Measurements from ENCODE around the gene GMDS.

Gene GMDS

DNA sequence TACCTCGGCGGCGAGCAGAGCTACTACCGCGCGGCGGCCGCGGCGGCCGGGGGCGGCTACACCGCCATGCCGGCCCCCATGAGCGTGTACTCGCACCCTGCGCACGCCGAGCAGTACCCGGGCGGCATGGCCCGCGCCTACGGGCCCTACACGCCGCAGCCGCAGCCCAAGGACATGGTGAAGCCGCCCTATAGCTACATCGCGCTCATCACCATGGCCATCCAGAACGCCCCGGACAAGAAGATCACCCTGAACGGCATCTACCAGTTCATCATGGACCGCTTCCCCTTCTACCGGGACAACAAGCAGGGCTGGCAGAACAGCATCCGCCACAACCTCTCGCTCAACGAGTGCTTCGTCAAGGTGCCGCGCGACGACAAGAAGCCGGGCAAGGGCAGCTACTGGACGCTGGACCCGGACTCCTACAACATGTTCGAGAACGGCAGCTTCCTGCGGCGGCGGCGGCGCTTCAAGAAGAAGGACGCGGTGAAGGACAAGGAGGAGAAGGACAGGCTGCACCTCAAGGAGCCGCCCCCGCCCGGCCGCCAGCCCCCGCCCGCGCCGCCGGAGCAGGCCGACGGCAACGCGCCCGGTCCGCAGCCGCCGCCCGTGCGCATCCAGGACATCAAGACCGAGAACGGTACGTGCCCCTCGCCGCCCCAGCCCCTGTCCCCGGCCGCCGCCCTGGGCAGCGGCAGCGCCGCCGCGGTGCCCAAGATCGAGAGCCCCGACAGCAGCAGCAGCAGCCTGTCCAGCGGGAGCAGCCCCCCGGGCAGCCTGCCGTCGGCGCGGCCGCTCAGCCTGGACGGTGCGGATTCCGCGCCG lies 634.7 kb downstream of the GMDS start:
- Histone ChIP-seq H3K4me3 (ENCODE audit: control insufficient read depth in 1 of 7, extremely low read depth in 1 of 7, insufficient read depth in 4 of 7, low read depth in 2 of 7, low read length in 6 of 7) (peak overlapping the region in 6 of 7 experiments; percentile 7 to 75 (median 50)), H3K36me3 (ENCODE audit: control insufficient read depth in 4 of 4, insufficient read depth in 4 of 4, low read length in 3 of 4) (no peaks in the 10 kb centered on the region), H3K9me3 (ENCODE audit: control extremely low read depth in 1 of 5, control insufficient read depth in 4 of 5, insufficient read depth in 2 of 5, low read depth in 1 of 5, low read length in 4 of 5) (no peaks in the 10 kb centered on the region), H3K4me1 (ENCODE audit: control extremely low read depth in 1 of 4, control insufficient read depth in 4 of 4, insufficient read depth in 4 of 4, low read length in 3 of 4) (peaks cover 0 to 65% (median 55%) of the 10 kb centered on the region in 4 experiments), H3K27me3 (replicated peaks in 2 of 5; ENCODE audit: control insufficient read depth in 4 of 5, insufficient read depth in 5 of 5, low read length in 4 of 5) (peaks cover 12 to 95% (median 57%) of the 10 kb centered on the region in 5 experiments), H3K27ac (ENCODE audit: insufficient read depth in 1 of 2, low read depth in 1 of 2, low read length in 2 of 2, poor library complexity in 1 of 2, severe bottlenecking in 2 of 2) (no peak overlapping the region)
- POLR2A ChIA-PET, result interaction anchor here (1.3 kb wide), 1 partner anchor 14 kb away, joined by 3 read pairs; no protein-coding TSS in a partner anchor
- 4% methylated on average over 81 of the region's 101 CpGs for WGBS (ENCODE audit: insufficient coverage)
- DNase-seq, result peak in 2 of 3 donors; percentile 54 to 63
- CTCF ChIA-PET, result interaction anchor here (0.5 to 3.4 kb wide), 3 partner anchors 12 to 889 kb away, joined by 3 to 23 read pairs (median 15); no protein-coding TSS in a partner anchor

DNA sequence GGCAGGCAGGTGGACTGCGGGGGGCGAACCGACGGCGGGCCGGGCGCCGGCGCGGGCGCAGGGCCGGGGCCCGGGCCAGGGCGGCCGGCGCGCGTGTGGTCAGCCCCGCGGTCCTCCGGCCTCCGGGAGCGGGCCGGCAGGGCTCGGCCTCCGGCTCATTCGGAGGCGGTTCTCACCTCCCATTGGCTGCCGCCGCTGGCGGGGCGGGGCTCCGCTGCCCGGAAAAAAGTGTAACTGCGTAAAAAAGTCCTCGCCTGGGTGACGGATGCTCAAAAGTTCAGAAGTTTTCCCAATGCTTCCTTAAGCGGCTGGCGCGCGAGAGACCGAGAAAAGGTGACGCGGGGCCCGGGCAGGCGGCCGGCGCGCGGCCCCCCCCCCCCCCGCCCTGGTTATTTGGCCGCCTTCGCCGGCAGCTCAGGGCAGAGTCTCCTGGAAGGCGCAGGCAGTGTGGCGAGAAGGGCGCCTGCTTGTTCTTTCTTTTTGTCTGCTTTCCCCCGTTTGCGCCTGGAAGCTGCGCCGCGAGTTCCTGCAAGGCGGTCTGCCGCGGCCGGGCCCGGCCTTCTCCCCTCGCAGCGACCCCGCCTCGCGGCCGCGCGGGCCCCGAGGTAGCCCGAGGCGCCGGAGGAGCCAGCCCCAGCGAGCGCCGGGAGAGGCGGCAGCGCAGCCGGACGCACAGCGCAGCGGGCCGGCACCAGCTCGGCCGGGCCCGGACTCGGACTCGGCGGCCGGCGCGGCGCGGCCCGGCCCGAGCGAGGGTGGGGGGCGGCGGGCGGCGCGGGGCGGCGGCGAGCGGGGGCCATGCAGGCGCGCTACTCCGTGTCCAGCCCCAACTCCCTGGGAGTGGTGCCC lies 635.5 kb downstream of the GMDS start, which contains the start of gene FOXC1:
TSS of gene FOXC1 (plus strand) at position 268 of the 849 bp plus-strand sequence. CDS start at position 799, 531 bp downstream.
- DNase-seq, result peak in 2 of 3 donors; percentile 43 to 46
- Histone ChIP-seq H3K9me3 (ENCODE audit: control extremely low read depth in 1 of 5, control insufficient read depth in 4 of 5, insufficient read depth in 2 of 5, low read depth in 1 of 5, low read length in 4 of 5) (no peaks in the 10 kb centered on the region), H3K4me3 (ENCODE audit: control insufficient read depth in 1 of 7, extremely low read depth in 1 of 7, insufficient read depth in 4 of 7, low read depth in 2 of 7, low read length in 6 of 7) (peak within 1 kb of the TSS; percentile 16 to 75 (median 55)), H3K36me3 (ENCODE audit: control insufficient read depth in 4 of 4, insufficient read depth in 4 of 4, low read length in 3 of 4) (no peaks in the 10 kb centered on the region), H3K27ac (ENCODE audit: insufficient read depth in 1 of 2, low read depth in 1 of 2, low read length in 2 of 2, poor library complexity in 1 of 2, severe bottlenecking in 2 of 2) (no peak within 1 kb of the TSS), H3K27me3 (replicated peaks in 2 of 5; ENCODE audit: control insufficient read depth in 4 of 5, insufficient read depth in 5 of 5, low read length in 4 of 5) (peaks cover 12 to 95% (median 59%) of the 10 kb centered on the region in 5 experiments), H3K4me1 (ENCODE audit: control extremely low read depth in 1 of 4, control insufficient read depth in 4 of 4, insufficient read depth in 4 of 4, low read length in 3 of 4) (peaks cover 0 to 70% (median 58%) of the 10 kb centered on the region in 4 experiments)
- WGBS (ENCODE audit: insufficient coverage), result 0% methylated on average over 67 of the region's 115 CpGs
- ChIA-PET POLR2A (no interaction called here), CTCF (interaction anchor here (3.2 to 3.4 kb wide), 2 partner anchors 11 to 17 kb away, joined by 15 to 23 read pairs; no protein-coding TSS in a partner anchor)

DNA sequence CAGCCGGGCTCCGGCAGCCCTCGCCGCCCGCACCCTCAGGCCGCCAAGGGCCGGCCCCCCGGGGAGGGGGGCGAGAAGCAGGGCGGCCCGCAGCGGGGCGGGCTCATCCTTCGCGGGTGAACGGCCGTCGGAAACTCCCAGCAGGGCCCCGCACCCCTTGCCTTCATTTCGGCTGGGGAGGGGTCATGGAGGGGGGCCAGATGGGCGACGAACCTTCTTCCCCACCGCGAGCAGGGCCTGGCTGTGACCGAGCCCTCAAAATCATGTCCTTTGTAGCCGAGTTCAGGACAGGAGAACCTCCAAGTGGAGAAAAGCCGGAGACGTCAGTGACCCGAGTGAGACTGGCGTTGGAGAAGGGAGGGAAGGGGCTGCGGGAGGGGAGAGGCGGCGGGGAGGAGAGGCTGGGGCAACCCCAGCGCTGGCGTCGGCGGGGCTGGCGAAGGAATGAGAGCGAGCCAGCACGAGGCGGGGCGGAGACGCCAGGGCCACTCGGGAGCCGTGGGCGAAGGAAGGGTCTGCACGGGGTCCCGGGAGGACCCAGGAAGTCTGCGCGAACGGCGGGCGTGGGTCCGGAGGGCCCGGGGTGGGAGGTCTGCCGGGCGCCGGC lies 636.3 kb downstream of the GMDS start:
- Histone ChIP-seq H3K27ac (ENCODE audit: insufficient read depth in 1 of 2, low read depth in 1 of 2, low read length in 2 of 2, poor library complexity in 1 of 2, severe bottlenecking in 2 of 2) (no peak overlapping the region), H3K4me3 (ENCODE audit: control insufficient read depth in 1 of 7, extremely low read depth in 1 of 7, insufficient read depth in 4 of 7, low read depth in 2 of 7, low read length in 6 of 7) (peak overlapping the region in 6 of 7 experiments; percentile 6 to 75 (median 50)), H3K9me3 (ENCODE audit: control extremely low read depth in 1 of 5, control insufficient read depth in 4 of 5, insufficient read depth in 2 of 5, low read depth in 1 of 5, low read length in 4 of 5) (no peaks in the 10 kb centered on the region), H3K4me1 (ENCODE audit: control extremely low read depth in 1 of 4, control insufficient read depth in 4 of 4, insufficient read depth in 4 of 4, low read length in 3 of 4) (peaks cover 0 to 72% (median 59%) of the 10 kb centered on the region in 4 experiments), H3K36me3 (ENCODE audit: control insufficient read depth in 4 of 4, insufficient read depth in 4 of 4, low read length in 3 of 4) (no peaks in the 10 kb centered on the region), H3K27me3 (replicated peaks in 2 of 5; ENCODE audit: control insufficient read depth in 4 of 5, insufficient read depth in 5 of 5, low read length in 4 of 5) (peaks cover 12 to 95% (median 58%) of the 10 kb centered on the region in 5 experiments)
- 3% methylated on average over 41 of the region's 58 CpGs for WGBS (ENCODE audit: insufficient coverage)
- POLR2A ChIA-PET, result interaction anchor here (0.6 kb wide), 1 partner anchor 22 kb away, joined by 3 read pairs; no protein-coding TSS in a partner anchor
- CTCF ChIA-PET, result interaction anchor here (2.3 kb wide), 1 partner anchor 495 kb away, joined by 8 read pairs; no protein-coding TSS in a partner anchor
- peak in 2 of 3 donors; percentile 36 to 54 for DNase-seq

DNA sequence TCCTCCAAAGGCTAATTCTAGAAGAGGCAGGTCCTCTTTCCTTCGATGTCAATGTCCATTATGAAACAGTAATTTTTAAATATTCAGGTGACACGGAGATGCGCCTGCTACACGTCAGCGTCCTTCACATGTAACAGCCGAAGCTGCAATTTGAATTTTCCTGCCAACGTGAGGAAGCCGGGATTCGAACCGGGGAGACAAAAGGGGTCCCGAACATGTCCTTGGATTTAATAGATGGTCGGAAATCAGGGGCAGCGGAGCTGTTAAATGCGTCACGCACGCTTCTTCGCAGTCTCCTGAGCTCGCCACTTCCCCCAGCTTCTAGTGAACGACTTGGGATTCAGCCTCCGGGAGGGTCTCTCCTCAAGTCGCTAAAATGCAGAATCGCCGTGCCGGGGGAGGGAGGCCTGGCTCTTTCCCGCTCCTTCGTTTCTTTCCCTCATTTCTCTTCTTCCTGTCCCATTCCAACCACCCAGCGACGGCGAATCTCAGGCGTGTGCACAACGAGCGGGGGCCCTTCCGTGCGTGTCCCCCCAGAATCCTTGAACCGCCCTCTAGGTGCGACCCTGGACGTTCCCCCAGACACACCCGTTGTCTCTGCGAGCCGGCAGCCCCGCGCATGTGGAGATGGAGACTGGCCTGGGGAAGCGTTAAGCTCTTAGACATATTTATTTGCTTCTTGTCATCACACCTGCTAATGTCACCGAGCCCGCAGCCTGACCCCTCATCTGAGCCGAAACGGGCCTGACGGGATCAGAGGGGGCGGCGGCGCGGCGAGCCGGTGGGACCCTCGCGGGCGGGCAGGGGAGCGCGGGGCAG lies 637.0 kb downstream of the GMDS start:
- Histone ChIP-seq H3K4me1 (ENCODE audit: control extremely low read depth in 1 of 4, control insufficient read depth in 4 of 4, insufficient read depth in 4 of 4, low read length in 3 of 4) (peaks cover 0 to 70% (median 58%) of the 10 kb centered on the region in 4 experiments), H3K27me3 (replicated peaks in 2 of 5; ENCODE audit: control insufficient read depth in 4 of 5, insufficient read depth in 5 of 5, low read length in 4 of 5) (peaks cover 11 to 95% (median 61%) of the 10 kb centered on the region in 5 experiments), H3K9me3 (ENCODE audit: control extremely low read depth in 1 of 5, control insufficient read depth in 4 of 5, insufficient read depth in 2 of 5, low read depth in 1 of 5, low read length in 4 of 5) (no peaks in the 10 kb centered on the region), H3K4me3 (ENCODE audit: control insufficient read depth in 1 of 7, extremely low read depth in 1 of 7, insufficient read depth in 4 of 7, low read depth in 2 of 7, low read length in 6 of 7) (no peak overlapping the region), H3K27ac (ENCODE audit: insufficient read depth in 1 of 2, low read depth in 1 of 2, low read length in 2 of 2, poor library complexity in 1 of 2, severe bottlenecking in 2 of 2) (no peak overlapping the region), H3K36me3 (ENCODE audit: control insufficient read depth in 4 of 4, insufficient read depth in 4 of 4, low read length in 3 of 4) (no peaks in the 10 kb centered on the region)
- ChIA-PET POLR2A (interaction anchor here (0.6 kb wide), 1 partner anchor 22 kb away, joined by 3 read pairs; no protein-coding TSS in a partner anchor), CTCF (interaction anchor here (0.9 to 2.3 kb wide), 6 partner anchors 12 to 1142 kb away, joined by 3 to 9 read pairs (median 3); partner anchors contain the start of gene MYLK4)
- peak in 1 of 3 donors; percentile 20 for DNase-seq
- WGBS (ENCODE audit: insufficient coverage), result 7% methylated on average over 57 of the region's 59 CpGs

DNA sequence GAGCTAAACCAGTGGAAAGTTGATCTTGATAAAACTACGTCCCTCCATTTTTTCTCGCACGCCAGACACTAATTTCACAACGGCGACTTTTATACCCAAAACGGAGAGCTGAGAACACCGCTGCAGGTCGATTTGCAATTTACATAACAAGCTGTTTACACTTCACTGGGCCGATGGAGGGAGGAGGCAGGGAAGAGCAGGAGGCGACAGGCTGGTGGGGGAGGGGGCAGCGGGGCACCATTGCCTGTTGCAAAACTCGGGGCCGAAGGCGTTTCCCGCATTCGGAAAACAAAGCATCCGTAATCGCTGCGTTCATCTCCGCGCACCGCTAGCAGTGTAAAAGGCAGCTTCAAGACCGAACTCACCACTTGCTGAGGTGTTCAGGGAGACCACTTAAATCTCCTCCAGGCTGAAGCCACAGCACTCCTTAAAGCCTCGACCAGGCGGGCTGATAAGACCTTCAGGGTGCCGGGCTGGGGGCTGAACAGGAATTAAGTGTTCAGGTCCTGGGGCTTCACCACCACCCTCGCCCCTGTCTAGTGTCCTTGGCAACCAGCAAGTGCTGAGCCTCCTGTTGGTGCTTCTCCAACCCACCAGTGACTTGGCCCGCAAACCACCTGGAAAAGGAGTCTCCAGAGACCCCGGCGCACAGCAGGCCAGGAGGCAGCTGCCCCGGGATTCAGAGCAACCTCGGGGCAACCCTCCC lies 637.7 kb downstream of the GMDS start:
- Histone ChIP-seq H3K4me3 (ENCODE audit: control insufficient read depth in 1 of 7, extremely low read depth in 1 of 7, insufficient read depth in 4 of 7, low read depth in 2 of 7, low read length in 6 of 7) (peak overlapping the region in 4 of 7 experiments; percentile 24 to 50 (median 36)), H3K4me1 (ENCODE audit: control extremely low read depth in 1 of 4, control insufficient read depth in 4 of 4, insufficient read depth in 4 of 4, low read length in 3 of 4) (peaks cover 0 to 70% (median 58%) of the 10 kb centered on the region in 4 experiments), H3K27me3 (replicated peaks in 2 of 5; ENCODE audit: control insufficient read depth in 4 of 5, insufficient read depth in 5 of 5, low read length in 4 of 5) (peaks cover 7 to 95% (median 65%) of the 10 kb centered on the region in 5 experiments), H3K27ac (ENCODE audit: insufficient read depth in 1 of 2, low read depth in 1 of 2, low read length in 2 of 2, poor library complexity in 1 of 2, severe bottlenecking in 2 of 2) (no peak overlapping the region), H3K36me3 (ENCODE audit: control insufficient read depth in 4 of 4, insufficient read depth in 4 of 4, low read length in 3 of 4) (no peaks in the 10 kb centered on the region), H3K9me3 (ENCODE audit: control extremely low read depth in 1 of 5, control insufficient read depth in 4 of 5, insufficient read depth in 2 of 5, low read depth in 1 of 5, low read length in 4 of 5) (no peaks in the 10 kb centered on the region)
- CTCF ChIA-PET, result interaction anchor here (0.8 to 2.3 kb wide), 13 partner anchors 9 to 1143 kb away, joined by 3 to 9 read pairs (median 4); partner anchors contain the start of gene MYLK4
- WGBS (ENCODE audit: insufficient coverage), result 4% methylated on average over 26 of the region's 32 CpGs
- POLR2A ChIA-PET, result no interaction called here
- peak in 2 of 3 donors; percentile 49 to 54 for DNase-seq

Measured in common myeloid progenitor, CD34-positive (primary cell).